Stomach smooth muscle (tissue), 2 donors: ENCODE data around the gene PLCD3.
"Not testable (repeated sequence)": the region's sequence is repeated elsewhere in the genome, so short reads cannot be mapped to it uniquely, and the experiment has no call there.

Experiments used
- H3K27ac ChIP-seq: one replicate; pipeline ENCODE4 v1.7.0; 2013; ENCODE audit warnings: mild to moderate bottlenecking, low read length, inconsistent platforms
- H3K27me3 ChIP-seq, 2 donors: one replicate each; pipeline ENCODE4 v1.7.0; 2013; ENCODE audit warnings: low read length in 2 of 2; ENCODE audit not compliant: insufficient read depth in 2 of 2, control insufficient read depth in 1 of 2
- H3K36me3 ChIP-seq, 2 donors: one replicate each; pipeline ENCODE4 v1.7.0; 2013; ENCODE audit warnings: low read length in 2 of 2; ENCODE audit not compliant: control insufficient read depth in 2 of 2, insufficient read depth in 2 of 2
- H3K4me1 ChIP-seq: one replicate; pipeline ENCODE4 v1.7.0; 2013; ENCODE audit warnings: low read length; ENCODE audit not compliant: control insufficient read depth, insufficient read depth
- H3K4me3 ChIP-seq, 2 donors: one replicate each; pipeline ENCODE4 v1.7.0; 2013; ENCODE audit warnings: low read length in 2 of 2
- H3K9ac ChIP-seq, 2 donors: one replicate each; pipeline ENCODE4 v1.7.0; 2013; ENCODE audit warnings: low read length in 2 of 2, mild to moderate bottlenecking in 1 of 2
- H3K9me3 ChIP-seq, 2 donors: one replicate each; pipeline ENCODE4 v1.7.0; 2013; ENCODE audit warnings: low read length in 2 of 2; ENCODE audit not compliant: control insufficient read depth in 2 of 2
- donor health status: healthy.
- donor health status: Pancreatic carcinoma.

The PLCD3 gene

DNA sequence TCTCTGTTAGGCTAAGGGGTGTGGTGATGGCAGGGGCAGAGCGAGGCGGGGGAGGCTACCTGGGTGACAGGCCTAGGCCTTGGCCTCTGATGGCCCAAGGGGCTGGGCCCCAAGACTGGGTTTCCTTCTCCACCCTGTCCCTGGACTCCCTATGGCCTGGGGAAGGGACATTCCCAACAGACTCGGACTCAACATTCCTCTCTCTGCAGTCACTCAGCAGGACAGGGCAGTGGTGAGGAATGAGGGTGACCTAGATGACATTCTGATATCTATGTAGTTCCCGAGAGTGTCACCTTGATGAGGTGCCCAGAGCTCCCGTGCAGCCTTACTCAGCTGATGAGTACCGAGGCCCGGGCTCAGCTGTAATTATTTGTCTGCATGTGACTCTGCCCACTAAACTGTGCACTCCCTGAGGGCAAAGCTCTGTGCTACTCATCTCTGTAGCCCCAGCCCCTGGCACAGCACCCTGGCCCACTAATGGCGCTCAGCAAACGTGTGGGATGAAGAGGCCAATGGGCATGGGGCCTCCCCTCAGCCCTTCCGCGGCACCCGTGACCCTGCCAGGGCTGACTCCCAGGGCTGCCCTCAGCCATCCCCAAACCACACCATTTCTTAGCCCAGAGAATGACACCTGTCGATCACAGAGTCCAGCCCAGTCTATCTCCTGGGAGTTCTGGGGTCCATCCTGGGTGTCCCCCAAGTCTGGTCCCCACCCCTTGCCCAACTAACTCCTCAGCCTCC, 2.2 kb downstream of the PLCD3 start:
- Histone ChIP-seq H3K9me3 (no peaks in the 10 kb centered on the region), H3K27me3 (no peaks in the 10 kb centered on the region), H3K36me3 (no peaks in the 10 kb centered on the region), H3K9ac (no peak overlapping the region), H3K4me1 (peaks cover 51% of the 10 kb centered on the region), H3K27ac (peak overlapping the region; percentile 18), H3K4me3 (no peak overlapping the region)

DNA sequence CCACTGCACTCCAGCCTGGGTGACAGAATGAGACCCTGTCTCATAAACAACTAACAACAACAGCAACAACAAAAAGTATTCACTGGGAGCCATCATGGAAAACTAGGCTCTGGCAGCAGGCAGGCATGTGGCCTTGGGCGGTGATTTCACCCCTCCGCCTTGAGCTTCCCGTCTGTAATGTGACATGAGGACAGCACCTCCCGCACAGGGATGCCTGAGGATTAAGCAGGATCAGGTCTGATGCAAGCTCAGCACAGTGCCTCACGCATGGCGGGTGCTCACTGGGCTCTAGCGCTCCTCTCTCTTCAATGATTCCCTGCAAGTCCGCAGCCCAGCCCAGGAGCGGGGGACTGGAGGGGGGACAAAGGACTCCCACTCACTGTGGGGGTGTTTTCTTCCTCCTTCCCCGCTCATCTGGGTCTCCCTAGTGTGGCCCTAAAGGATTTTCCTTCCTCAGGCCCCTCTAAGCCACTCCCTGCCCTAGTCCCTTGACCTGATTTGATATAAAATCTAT, 2.8 kb downstream of the PLCD3 start:
- Histone ChIP-seq H3K9ac (peak overlapping the region in 1 of 2 donors; percentile 13), H3K27me3 (no peaks in the 10 kb centered on the region), H3K4me3 (no peak overlapping the region), H3K27ac (peak overlapping the region; percentile 18), H3K4me1 (peaks cover 54% of the 10 kb centered on the region), H3K9me3 (no peaks in the 10 kb centered on the region), H3K36me3 (no peaks in the 10 kb centered on the region)

GRCh38 chr17:45128989-45129388, 3.3 kb downstream of the PLCD3 start:
- Histone ChIP-seq H3K9ac (no peak overlapping the region), H3K27me3 (no peaks in the 10 kb centered on the region), H3K4me1 (peaks cover 59% of the 10 kb centered on the region), H3K4me3 (no peak overlapping the region), H3K9me3 (no peaks in the 10 kb centered on the region), H3K27ac (peak overlapping the region; percentile 18), H3K36me3 (no peaks in the 10 kb centered on the region)

GRCh38 chr17:45128331-45128730, 4.0 kb downstream of the PLCD3 start:
- Histone ChIP-seq H3K4me1 (peaks cover 60% of the 10 kb centered on the region), H3K36me3 (no peaks in the 10 kb centered on the region), H3K27ac (peak overlapping the region; percentile 55), H3K9me3 (no peaks in the 10 kb centered on the region), H3K9ac (peak overlapping the region in 1 of 2 donors; percentile 47), H3K27me3 (no peaks in the 10 kb centered on the region), H3K4me3 (peak overlapping the region in 1 of 2 donors; percentile 35)

DNA sequence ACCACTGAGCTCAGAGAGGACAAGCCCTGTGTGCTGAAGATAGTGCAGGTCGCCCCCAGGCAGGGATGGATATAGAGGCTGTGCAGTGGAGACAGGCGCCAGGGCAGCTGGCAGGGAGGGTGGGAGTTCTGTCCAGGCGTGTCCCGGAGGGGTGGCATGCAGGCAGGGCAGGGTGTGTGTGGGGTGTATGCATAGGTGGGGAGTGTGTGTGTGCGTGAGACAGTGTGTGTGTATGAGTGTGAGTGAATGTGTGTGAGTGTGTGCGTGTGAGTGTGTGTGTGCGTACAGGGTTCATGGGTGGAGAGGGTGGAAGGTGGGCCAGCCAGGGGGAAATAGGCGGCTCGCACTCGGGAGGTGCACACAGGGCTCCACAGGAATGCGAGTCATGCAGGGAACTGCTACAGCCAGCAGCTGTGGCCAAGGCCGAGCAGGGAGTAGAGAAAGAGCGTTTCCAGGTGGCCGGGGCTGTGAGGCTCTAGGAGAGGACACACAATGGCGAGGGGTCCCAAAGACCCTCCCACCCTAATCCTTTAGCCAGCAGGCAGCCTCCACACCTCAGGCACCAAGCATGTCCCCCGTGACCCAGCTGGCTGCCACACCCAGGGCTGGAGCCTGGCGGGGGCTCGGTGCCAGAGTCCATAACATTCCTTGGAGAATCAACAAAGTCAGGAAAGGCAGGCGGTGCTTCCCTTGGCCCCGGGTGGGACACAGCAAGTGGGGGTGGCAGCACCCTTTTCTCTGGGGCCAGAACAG, 4.6 kb downstream of the PLCD3 start:
- peak overlapping the region; percentile 55 for H3K27ac ChIP-seq
- peak overlapping the region; percentile 16 to 35 for H3K4me3 ChIP-seq
- no peaks in the 10 kb centered on the region for H3K9me3 ChIP-seq
- no peaks in the 10 kb centered on the region for H3K36me3 ChIP-seq
- no peaks in the 10 kb centered on the region for H3K27me3 ChIP-seq
- peaks cover 59% of the 10 kb centered on the region for H3K4me1 ChIP-seq
- H3K9ac ChIP-seq, result peak overlapping the region in 1 of 2 donors; percentile 47

GRCh38 chr17:45127207-45127547, 5.1 kb downstream of the PLCD3 start:
- Histone ChIP-seq H3K4me1 (peaks cover 59% of the 10 kb centered on the region), H3K9me3 (no peaks in the 10 kb centered on the region), H3K36me3 (no peaks in the 10 kb centered on the region), H3K9ac (no peak overlapping the region), H3K27ac (no peak overlapping the region), H3K27me3 (no peaks in the 10 kb centered on the region), H3K4me3 (peak overlapping the region; percentile 16 to 29)

DNA sequence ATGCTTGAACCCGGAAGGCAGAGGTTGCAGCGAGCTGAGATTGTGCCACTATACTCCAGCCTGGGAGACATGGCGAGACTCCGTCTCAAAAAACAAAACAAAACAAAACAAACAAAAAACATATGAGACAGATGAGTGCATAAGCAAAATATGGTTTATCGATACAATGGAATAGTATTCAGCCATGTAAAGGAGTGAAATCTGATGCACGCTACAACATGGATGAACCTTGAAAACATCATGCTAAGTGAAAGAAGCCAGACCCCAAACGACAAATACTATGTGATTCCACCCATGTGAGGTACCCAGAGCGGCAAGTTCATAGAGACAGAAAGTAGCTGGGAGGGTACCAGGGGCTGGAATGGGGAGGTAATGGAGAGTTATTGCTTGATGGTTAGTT, 6.8 kb downstream of the PLCD3 start:
- Histone ChIP-seq H3K9me3 (no peaks in the 10 kb centered on the region), H3K36me3 (no peaks in the 10 kb centered on the region), H3K4me1 (peaks cover 44% of the 10 kb centered on the region), H3K27ac (no peak overlapping the region), H3K4me3 (no peak overlapping the region), H3K27me3 (no peaks in the 10 kb centered on the region), H3K9ac (no peak overlapping the region)

DNA sequence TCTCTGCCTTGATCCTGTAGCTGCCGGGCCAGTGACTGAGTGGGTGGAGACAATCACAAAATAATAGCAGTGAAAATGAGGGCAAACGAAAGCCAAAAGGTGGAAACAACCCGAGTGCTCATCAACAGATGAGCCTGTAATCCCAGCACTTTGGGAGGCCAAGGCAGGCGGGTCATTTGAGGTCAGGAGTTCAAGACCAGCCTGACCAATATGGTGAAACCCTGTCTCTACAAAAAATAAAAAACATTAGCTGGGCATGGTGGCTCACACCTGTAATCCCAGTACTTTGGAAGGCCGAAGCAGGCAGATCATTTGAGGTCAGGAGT, 7.6 kb downstream of the PLCD3 start:
- H3K27me3 ChIP-seq, H3K4me3 ChIP-seq, H3K9me3 ChIP-seq, H3K36me3 ChIP-seq, H3K27ac ChIP-seq, H3K9ac ChIP-seq: not testable (repeated sequence)
- peaks cover 40% of the 10 kb centered on the region for H3K4me1 ChIP-seq

DNA sequence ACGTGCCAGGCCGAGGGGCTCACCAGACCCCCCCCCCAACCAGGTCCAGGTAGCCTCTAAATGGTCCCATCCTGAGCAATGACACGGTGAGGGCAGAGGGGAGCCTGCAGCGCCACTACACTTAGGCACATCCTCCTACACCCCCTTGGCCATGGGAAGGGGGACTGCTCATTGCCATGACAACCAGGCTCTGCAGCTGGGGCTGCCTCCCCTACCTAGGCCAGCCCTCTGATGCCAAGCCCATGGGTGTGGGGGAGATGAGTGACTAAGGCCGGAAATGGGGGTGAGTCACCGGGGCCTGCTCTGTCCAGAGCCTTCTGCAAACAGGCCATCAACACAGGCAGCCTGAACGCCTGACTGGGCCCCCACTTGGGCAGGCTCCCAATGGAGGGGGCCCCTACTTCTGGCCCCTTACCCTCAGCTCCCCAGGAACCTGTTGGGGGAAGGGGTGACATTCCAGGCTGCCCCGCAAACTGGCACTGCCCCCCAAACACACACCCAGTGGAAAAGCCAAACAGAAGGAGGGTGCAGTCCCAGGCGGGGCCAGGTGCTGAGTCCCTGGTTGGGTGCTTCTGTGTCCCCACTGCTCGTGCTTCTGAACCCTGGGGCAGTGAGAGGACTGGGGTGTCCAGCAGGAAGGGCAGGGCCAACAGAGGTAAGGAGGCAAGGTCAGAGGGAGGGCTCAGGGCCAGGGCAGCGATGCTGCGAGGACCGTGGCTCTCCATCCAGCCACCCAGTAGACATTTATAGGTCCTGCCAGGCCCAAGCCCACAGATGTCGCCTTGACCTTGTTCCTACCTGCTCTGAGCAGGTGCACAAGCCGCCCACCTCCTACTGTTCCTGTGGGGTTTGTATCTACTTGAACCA, 8.2 kb downstream of the PLCD3 start:
- H3K27ac ChIP-seq, result no peak overlapping the region
- peaks cover 3 to 4% of the 10 kb centered on the region in 2 donors for H3K36me3 ChIP-seq
- H3K9ac ChIP-seq, result no peak overlapping the region
- no peaks in the 10 kb centered on the region for H3K9me3 ChIP-seq
- no peak overlapping the region for H3K4me3 ChIP-seq
- no peaks in the 10 kb centered on the region for H3K27me3 ChIP-seq
- H3K4me1 ChIP-seq, result peaks cover 34% of the 10 kb centered on the region

DNA sequence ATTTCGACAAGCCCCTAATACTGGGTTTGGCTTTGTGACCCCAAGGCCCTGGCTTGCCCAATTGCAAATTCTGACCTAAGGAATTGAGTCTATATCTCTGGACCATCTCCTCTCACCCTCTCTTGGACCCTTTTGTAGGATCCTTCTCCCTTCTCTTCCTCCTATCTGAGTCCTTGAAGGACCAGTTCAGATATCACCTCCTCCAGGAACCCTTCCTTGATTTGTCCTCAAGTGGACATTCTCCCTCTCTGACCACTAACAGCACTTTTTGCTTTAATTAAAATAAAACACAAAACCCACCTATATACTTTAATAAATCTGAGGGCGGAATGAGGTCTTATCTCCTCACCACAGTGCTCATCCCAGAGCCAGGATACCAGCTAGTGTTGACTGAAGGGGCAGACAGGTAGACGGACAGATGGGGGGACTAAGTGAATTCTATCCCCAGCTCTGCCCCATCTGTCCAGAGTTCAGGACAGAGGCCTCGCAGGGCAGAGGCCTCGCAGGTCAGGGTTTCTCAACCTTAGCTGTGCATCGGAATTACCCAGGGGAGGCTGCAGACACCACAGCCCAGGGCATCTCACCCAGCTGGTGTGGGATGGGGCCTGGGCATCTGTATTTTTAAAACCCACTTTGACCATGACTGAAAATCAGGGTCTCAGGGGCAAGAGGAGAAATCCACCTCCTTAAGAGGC, 9.1 kb downstream of the PLCD3 start:
- H3K27ac ChIP-seq, result no peak overlapping the region
- no peak overlapping the region for H3K9ac ChIP-seq
- no peak overlapping the region for H3K4me3 ChIP-seq
- peaks cover 26% of the 10 kb centered on the region for H3K4me1 ChIP-seq
- no peaks in the 10 kb centered on the region for H3K9me3 ChIP-seq
- peaks cover 3 to 8% of the 10 kb centered on the region in 2 donors for H3K36me3 ChIP-seq
- no peaks in the 10 kb centered on the region for H3K27me3 ChIP-seq
